ENCODE results near the gene LTBP2. TPM values are rescaled to one million over a fixed set of nuclear protein-coding genes. Genes with fewer than 3 reads are reported as not detected.

The LTBP2 gene
- total RNA-seq, 1 experiment from 2014 or later: 5.2 TPM

GRCh38 chr14:74526854-74527585 lies 85.0 kb downstream of the LTBP2 start:
- no peak for DNase-seq (ENCODE audit: low read depth)

- DNase-seq (ENCODE audit: low read depth): no peak
Observed at GRCh38 chr14:74525361-74525851, 86.6 kb downstream of the LTBP2 start.

DNA sequence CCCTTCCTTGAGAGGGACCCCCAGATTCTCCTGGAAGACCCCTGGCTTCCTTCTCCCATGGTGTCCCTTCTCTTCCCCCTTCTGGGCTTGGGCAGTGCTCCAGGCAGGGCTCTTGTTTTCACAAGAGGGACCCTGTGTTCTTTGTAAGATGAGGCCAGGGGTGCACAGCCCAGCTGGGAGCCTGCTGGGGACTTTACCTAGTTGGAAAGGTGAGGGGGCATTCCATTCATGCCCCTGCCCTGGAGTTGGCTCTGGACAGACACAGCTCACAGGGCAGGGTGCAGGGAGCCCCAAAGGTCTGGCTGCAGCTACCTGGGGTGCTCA lies 87.3 kb downstream of the LTBP2 start:
- no peak for DNase-seq (ENCODE audit: low read depth)

- DNase-seq (ENCODE audit: low read depth): no peak
Observed at GRCh38 chr14:74524076-74524811, 87.8 kb downstream of the LTBP2 start.

DNA sequence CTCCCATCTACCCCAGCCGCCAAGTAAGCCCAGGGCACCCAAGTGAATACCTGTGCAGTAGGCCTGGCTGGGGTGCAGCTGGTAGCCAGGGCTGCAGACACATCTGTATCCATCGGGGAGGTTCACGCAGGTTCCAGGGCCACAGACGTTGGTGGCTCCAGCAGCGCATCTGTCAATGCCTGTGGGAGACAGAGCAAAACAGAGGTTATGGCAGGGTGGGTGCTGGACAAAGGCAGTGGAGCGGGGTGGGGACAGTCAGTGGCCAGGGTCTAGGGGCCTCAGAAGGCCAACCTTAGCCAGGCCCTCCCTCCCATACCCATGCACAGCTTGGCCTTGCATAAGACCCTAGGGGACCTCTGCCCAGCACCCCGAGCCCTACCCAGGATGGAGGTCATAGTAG lies 89.3 kb downstream of the LTBP2 start:
- DNase-seq (ENCODE audit: low read depth): no peak

- DNase-seq (ENCODE audit: low read depth): no peak
Observed at GRCh38 chr14:74521756-74522155, 90.3 kb downstream of the LTBP2 start.

- DNase-seq (ENCODE audit: low read depth): no peak
Observed at GRCh38 chr14:74519316-74520074, 92.5 kb downstream of the LTBP2 start.

GRCh38 chr14:74518221-74518620 lies 93.8 kb downstream of the LTBP2 start:
- no peak for DNase-seq (ENCODE audit: low read depth)

DNA sequence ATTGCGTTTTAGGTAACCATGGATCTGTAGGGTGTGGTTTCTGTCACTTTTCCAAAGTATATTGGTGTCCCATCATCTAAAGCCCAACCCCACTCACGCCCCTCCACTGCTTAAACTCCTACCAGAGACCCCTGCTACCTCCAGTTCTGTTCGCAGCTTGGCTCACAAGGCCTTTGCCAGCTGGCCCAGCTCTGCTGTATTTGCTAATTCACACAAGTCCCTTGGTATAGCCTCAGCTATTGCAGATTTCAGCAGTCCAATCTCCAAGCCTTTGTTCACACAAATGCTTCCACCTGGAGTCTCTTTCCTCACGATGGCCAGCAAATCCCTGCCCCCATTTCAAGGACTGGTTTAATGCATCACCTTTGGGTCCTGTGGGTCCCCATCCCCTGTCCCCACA lies 94.3 kb downstream of the LTBP2 start:
- no peak for DNase-seq (ENCODE audit: low read depth)

DNA sequence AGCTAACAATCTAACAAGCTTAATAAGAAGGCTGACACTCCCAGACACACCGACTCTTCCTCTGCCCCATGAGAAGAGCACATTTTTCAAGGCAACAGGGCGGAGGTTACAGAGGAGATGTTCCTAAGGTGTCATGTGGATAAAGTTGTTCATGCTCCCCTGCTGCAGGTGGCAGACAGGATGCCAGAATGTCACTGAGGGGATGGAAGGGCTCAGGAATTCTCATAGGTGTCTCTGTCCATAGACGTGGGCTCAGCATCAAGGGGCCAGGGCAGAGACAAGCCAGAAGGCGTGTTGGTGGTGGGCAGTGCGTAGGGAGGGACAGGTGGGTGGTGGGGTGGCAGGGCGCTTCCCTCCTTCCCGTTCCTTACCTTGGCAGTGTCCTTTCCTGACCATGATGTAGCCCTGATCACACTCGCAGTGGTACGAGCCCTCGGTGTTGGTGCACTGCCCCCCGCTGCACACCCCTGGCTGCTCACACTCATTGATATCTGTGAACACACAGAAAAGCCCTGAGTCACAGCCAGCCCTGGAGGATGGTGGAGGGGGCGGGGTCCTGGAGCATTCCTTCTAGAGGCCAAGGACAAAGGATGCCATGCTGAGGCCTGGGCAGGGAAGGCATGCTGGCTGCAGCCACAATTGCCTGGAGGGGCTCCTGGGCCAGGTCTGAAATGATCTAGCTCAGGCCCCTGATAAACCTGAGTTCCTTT lies 95.4 kb downstream of the LTBP2 start:
- peak; percentile 71 for DNase-seq (ENCODE audit: low read depth)

GRCh38 chr14:74515891-74516412 lies 96.1 kb downstream of the LTBP2 start:
- DNase-seq (ENCODE audit: low read depth): no peak

GRCh38 chr14:74514471-74514941 lies 97.5 kb downstream of the LTBP2 start:
- DNase-seq (ENCODE audit: low read depth): peak; percentile 93

DNA sequence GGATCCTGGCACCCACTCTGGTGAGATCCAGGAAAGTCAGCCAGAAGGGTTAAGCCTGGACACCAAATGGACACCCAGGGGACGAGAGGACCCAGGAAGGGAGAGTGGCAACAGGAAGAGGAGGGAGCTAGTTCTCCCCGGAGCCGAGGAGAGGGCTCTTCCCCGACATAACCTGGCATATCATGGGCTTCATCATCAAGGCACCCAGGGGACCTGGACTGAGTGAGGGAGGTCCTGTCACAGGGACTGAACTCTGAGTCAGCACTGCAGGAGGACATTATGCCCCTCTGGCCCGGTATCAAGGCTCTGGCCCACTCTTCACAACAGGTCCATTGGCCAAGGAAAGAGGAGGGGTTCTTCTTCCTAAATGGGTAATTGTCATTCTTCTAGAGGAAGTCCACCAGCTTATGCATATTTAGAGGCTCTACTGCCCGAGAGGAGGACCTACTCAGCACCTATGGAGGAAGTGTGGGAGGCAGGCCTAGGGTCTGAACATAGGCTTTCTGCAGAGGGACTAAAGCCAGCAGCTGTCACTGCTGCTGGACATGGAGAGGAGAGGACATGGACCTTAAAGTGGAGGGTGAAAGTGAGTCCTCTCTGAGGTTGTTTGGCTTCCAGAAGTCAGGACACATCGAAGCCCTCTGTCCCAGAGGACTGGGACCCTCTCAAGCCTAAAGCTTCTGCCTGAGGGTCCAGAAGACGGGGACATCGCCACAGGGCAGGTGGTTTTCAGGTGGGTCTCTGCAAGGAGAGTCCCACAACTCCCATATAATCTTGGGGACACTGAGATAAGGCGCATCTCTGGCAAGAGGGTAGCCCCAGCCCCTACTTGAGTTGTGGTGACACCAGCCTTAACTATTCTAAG lies 99.8 kb downstream of the LTBP2 start:
- no peak for DNase-seq (ENCODE audit: low read depth)

- DNase-seq (ENCODE audit: low read depth): peak; percentile 62
Observed at GRCh38 chr14:74510959-74511409, 101.1 kb downstream of the LTBP2 start.

- DNase-seq (ENCODE audit: low read depth): peak; percentile 55
Observed at GRCh38 chr14:74510223-74510931, 101.7 kb downstream of the LTBP2 start.

GRCh38 chr14:74509587-74510222 lies 102.3 kb downstream of the LTBP2 start:
- DNase-seq (ENCODE audit: low read depth): no peak

GRCh38 chr14:74508844-74509428 lies 103.1 kb downstream of the LTBP2 start:
- no peak for DNase-seq (ENCODE audit: low read depth)

DNA sequence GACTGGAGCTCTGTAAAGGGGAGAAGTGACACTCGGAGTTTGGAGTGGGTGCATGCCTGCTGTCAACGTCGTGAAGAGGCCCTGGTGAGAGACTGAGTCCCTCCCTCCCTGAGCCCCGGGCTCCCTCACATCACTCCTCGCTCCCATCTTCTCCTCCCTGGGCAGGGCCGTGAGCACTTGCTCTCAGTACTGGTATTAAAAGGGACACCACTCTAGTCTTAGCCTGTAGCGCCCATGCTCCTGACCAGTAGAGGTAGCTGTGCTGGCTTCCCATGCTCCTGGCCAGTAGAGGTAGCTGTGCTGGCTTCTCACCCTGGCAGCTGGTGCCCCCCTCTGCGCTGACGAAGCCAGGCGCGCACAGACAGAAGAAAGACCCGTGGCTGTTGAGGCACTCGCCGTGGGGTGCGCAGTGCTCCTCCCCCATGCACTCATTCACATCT lies 103.7 kb downstream of the LTBP2 start:
- DNase-seq (ENCODE audit: low read depth): no peak

DNA sequence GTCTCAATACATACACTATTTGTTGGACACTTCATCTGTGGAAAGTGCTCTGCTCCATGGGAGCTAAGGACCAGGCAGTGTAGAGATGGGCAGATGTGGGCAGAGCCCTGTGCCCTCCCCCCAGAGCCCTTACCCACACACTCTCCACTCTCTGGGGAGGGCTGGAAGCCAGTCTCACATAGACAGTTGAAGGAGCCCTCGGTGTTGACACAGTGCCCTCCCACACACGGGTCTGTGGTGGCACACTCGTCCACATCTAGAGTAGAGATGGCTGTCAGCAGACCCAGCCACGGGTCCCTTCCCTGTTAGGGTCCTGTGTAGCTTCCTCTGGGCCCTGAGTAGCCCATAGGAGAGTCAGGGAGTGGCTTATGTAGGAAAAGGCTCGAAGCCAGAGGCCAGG lies 104.2 kb downstream of the LTBP2 start:
- no peak for DNase-seq (ENCODE audit: low read depth)
